WTC11 (cell line): ENCODE results near the gene S100A7. TPM values are rescaled to one million over a fixed set of nuclear protein-coding genes. Genes with fewer than 3 reads are reported as not detected.
A peak's percentile ranks its signal among the peaks of the same experiment; 100 is the strongest.

Experiments used
- ATAC-seq: fragments of 200-7000 bp; cut with Tn5 transposase; 2 replicates; pipeline ENCODE4 v1.10.0; 2021; ENCODE audit warnings: mild to moderate bottlenecking, moderate library complexity
- CTCF ChIA-PET: fragments of 300-600 bp; sonication (Branson Sonifier 250); formaldehyde crosslinking; loops from one replicate; lab custom pipeline; 2021; ENCODE audit warnings: antibody characterized with exemption; lab: Charles Lee
- POLR2A ChIA-PET: fragments of 350-600 bp; sonication (Branson Sonifier 250); formaldehyde crosslinking; loops from one replicate; lab custom pipeline; 2021; ENCODE audit warnings: antibody characterized with exemption; lab: Charles Lee
- DNase-seq: peaks from one replicate; pipeline ENCODE4 v3.0.0; 2021; ENCODE audit warnings: low spot score
- H3K27ac Mint-ChIP-seq: 2 replicates; pipeline ENCODE4 v1.8.0; 2021; ENCODE audit warnings: mixed read lengths
- H3K27me3 Mint-ChIP-seq: 2 replicates; pipeline ENCODE4 v1.8.0; 2021; ENCODE audit warnings: low read depth, mild to moderate bottlenecking, moderate library complexity, mixed read lengths
- H3K36me3 Mint-ChIP-seq: 2 replicates; pipeline ENCODE4 v1.8.0; 2021; ENCODE audit warnings: mixed read lengths
- H3K4me1 Mint-ChIP-seq: 2 replicates; pipeline ENCODE4 v1.8.0; 2022; ENCODE audit warnings: mixed read lengths
- H3K4me3 Mint-ChIP-seq: 2 replicates; pipeline ENCODE4 v1.8.0; 2021; ENCODE audit warnings: mild to moderate bottlenecking, moderate library complexity, mixed read lengths
- H3K9me3 Mint-ChIP-seq: 2 replicates; pipeline ENCODE4 v1.8.0; 2021; ENCODE audit warnings: mixed read lengths
- ATF1 ChIP-seq: sonication (generic); formaldehyde crosslinking; IDR thresholded peaks from 2 replicates; pipeline ENCODE4 v1.8.1; 2023; ENCODE audit warnings: mild to moderate bottlenecking, moderate library complexity, missing genetic modification reagents
- CBFB ChIP-seq: sonication (generic); formaldehyde crosslinking; IDR thresholded peaks from 2 replicates; pipeline ENCODE4 v1.8.1; 2022; ENCODE audit warnings: mild to moderate bottlenecking, low read depth, missing genetic modification reagents
- CREB1 ChIP-seq: sonication (generic); formaldehyde crosslinking; IDR thresholded peaks from 2 replicates; pipeline ENCODE4 v1.8.0; 2023; ENCODE audit warnings: mild to moderate bottlenecking, missing genetic modification reagents
- FOXK1 ChIP-seq: sonication (generic); formaldehyde crosslinking; IDR thresholded peaks from 2 replicates; pipeline ENCODE4 v1.8.0; 2022; ENCODE audit warnings: mild to moderate bottlenecking, moderate library complexity, missing genetic modification reagents
- JAZF1 ChIP-seq: fragments of 250-450 bp; sonication (Bioruptor Pico); IDR thresholded peaks from 2 replicates; pipeline ENCODE4 v1.9.0; 2021; ENCODE audit warnings: moderate library complexity, mild to moderate bottlenecking, inconsistent platforms
- NR1H2 ChIP-seq: sonication (generic); formaldehyde crosslinking; IDR thresholded peaks from 2 replicates; pipeline ENCODE4 v1.9.0; 2021; ENCODE audit warnings: mild to moderate bottlenecking, moderate library complexity, missing genetic modification reagents
- NR2C2 ChIP-seq: sonication (generic); formaldehyde crosslinking; IDR thresholded peaks from 2 replicates; pipeline ENCODE4 v1.8.0; 2022; ENCODE audit warnings: mild to moderate bottlenecking, missing genetic modification reagents
- OVOL2 ChIP-seq: fragments of 250-450 bp; sonication (Bioruptor Pico); IDR thresholded peaks from 2 replicates; pipeline ENCODE4 v1.9.0; 2021; ENCODE audit warnings: mild to moderate bottlenecking, borderline replicate concordance
- PREB ChIP-seq: sonication (generic); formaldehyde crosslinking; IDR thresholded peaks from 2 replicates; pipeline ENCODE4 v1.8.1; 2022; ENCODE audit warnings: mild to moderate bottlenecking, missing genetic modification reagents, moderate library complexity, borderline replicate concordance
- SP1 ChIP-seq: sonication (generic); formaldehyde crosslinking; conservative IDR thresholded peaks from 2 replicates; pipeline ENCODE4 v1.8.1; 2022; ENCODE audit warnings: missing genetic modification reagents
- STAT6 ChIP-seq: sonication (generic); formaldehyde crosslinking; conservative IDR thresholded peaks from 2 replicates; pipeline ENCODE4 v1.8.1; 2023; ENCODE audit warnings: mild to moderate bottlenecking, low read depth, missing genetic modification reagents, moderate library complexity
- TP53 ChIP-seq: sonication (generic); formaldehyde crosslinking; IDR thresholded peaks from 2 replicates; pipeline ENCODE4 v1.8.1; 2023; ENCODE audit warnings: mild to moderate bottlenecking, missing genetic modification reagents
- ZNF138 ChIP-seq: sonication (generic); formaldehyde crosslinking; conservative IDR thresholded peaks from 2 replicates; pipeline ENCODE4 v1.8.1; 2022; ENCODE audit warnings: mild to moderate bottlenecking, moderate library complexity, missing genetic modification reagents
- ZNF232 ChIP-seq: sonication (generic); formaldehyde crosslinking; IDR thresholded peaks from 2 replicates; pipeline ENCODE4 v1.8.0; 2022; ENCODE audit warnings: mild to moderate bottlenecking, missing genetic modification reagents
- ZNF317 ChIP-seq: sonication (generic); formaldehyde crosslinking; IDR thresholded peaks from 2 replicates; pipeline ENCODE4 v1.8.1; 2023; ENCODE audit warnings: low read depth, mild to moderate bottlenecking, moderate library complexity, missing genetic modification reagents, borderline replicate concordance
- ZSCAN18 ChIP-seq: fragments of 250-450 bp; sonication (Bioruptor Pico); IDR thresholded peaks from 2 replicates; pipeline ENCODE4 v2.1.2; 2022; ENCODE audit warnings: mild to moderate bottlenecking, moderate library complexity
- total RNA-seq: library from RNA; stranded (reverse); gene quantifications from 3 replicates; pipeline ENCODE4 v1.2.3, GENCODE V29; 2021
- TF ChIP-seq, protein P1 (sequence below): sonication (generic); formaldehyde crosslinking; IDR thresholded peaks from 2 replicates; pipeline ENCODE4 v1.8.0; 2022; ENCODE audit warnings: mild to moderate bottlenecking, missing genetic modification reagents
- TF ChIP-seq, protein P2 (sequence below): sonication (generic); formaldehyde crosslinking; IDR thresholded peaks from 2 replicates; pipeline ENCODE4 v1.8.1; 2023; ENCODE audit warnings: mild to moderate bottlenecking, missing genetic modification reagents
- TF ChIP-seq, protein P3 (sequence below): sonication (generic); formaldehyde crosslinking; IDR thresholded peaks from 2 replicates; pipeline ENCODE4 v1.8.0; 2022; ENCODE audit warnings: mild to moderate bottlenecking, missing genetic modification reagents

Gene S100A7
- total RNA-seq, 1 experiment from 2014 or later: not detected

DNA sequence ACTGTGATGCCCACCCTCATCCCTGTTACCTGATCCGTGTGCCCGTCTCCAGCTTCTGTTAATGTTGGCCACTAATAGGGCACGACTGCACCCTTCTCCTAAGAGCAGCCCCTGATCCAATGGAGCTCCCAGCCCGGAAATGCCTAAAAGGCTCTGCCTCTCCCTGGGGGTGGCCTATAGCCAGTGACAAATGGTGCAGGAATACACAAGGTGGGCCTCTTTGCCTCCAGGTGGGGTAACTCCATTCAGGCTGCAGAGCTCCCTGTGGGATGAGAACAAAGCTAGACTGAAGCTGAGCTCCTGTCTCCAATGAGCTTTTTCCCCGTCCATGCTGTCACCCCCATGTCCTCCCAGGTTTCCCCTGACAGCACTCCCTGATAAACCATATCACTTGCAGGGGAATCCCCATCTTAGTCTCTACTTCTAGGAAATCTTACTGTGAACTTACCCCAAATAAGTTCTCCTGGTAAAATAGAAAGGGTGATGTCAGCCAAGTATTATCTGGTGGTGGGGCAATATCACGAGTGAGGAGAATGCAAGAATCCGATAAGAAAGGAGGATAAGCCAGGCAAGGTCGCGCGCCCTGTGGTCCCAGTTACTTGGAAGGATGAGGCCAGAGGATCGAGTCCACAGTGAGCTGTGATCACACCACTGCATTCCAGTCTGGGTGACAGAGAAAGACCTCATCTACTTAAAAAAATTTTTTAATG, 25.6 kb downstream of the S100A7 start:
- Mint-ChIP-seq H3K27me3 (no peaks in the 10 kb centered on the region; the same call in 1 of the 2 replicates), H3K4me3 (no peak overlapping the region), H3K36me3 (no peaks in the 10 kb centered on the region), H3K9me3 (no peaks in the 10 kb centered on the region), H3K4me1 (no peaks in the 10 kb centered on the region), H3K27ac (no peak overlapping the region)
- DNase-seq: no peak
- peak; percentile 26; the same call in 1 of the 2 replicates for ATAC-seq
- TF ChIP-seq ZNF232 (no peak), ZSCAN18 (no peak), CREB1 (CRISPR knock-in tag) (no peak), JAZF1 (CRISPR knock-in tag) (no peak), SP1 (CRISPR knock-in tag) (no peak), CBFB (CRISPR knock-in tag) (no peak)
- TF ChIP-seq, protein P1, sequence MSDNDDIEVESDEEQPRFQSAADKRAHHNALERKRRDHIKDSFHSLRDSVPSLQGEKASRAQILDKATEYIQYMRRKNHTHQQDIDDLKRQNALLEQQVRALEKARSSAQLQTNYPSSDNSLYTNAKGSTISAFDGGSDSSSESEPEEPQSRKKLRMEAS (CRISPR knock-in tag): no peak
- CTCF ChIA-PET: interaction anchor here (0.9 to 1.1 kb wide), 4 partner anchors 60 to 146 kb away, joined by 3 to 4 read pairs (median 3); no protein-coding TSS in a partner anchor
- POLR2A ChIA-PET: no interaction called here

- CTCF ChIA-PET: no interaction called here
- TF ChIP-seq CBFB (CRISPR knock-in tag): no peak
- TF ChIP-seq ZNF138: no peak
- TF ChIP-seq ATF1 (CRISPR knock-in tag): no peak
- no peak for TF ChIP-seq FOXK1
- TF ChIP-seq, protein P2, sequence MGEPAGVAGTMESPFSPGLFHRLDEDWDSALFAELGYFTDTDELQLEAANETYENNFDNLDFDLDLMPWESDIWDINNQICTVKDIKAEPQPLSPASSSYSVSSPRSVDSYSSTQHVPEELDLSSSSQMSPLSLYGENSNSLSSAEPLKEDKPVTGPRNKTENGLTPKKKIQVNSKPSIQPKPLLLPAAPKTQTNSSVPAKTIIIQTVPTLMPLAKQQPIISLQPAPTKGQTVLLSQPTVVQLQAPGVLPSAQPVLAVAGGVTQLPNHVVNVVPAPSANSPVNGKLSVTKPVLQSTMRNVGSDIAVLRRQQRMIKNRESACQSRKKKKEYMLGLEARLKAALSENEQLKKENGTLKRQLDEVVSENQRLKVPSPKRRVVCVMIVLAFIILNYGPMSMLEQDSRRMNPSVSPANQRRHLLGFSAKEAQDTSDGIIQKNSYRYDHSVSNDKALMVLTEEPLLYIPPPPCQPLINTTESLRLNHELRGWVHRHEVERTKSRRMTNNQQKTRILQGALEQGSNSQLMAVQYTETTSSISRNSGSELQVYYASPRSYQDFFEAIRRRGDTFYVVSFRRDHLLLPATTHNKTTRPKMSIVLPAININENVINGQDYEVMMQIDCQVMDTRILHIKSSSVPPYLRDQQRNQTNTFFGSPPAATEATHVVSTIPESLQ: no peak
- TF ChIP-seq, protein P1 (CRISPR knock-in tag): no peak
- TF ChIP-seq, all 79 proteins: peak for 0
- Mint-ChIP-seq H3K4me3 (no peak overlapping the region), H3K9me3 (no peaks in the 10 kb centered on the region), H3K27me3 (no peaks in the 10 kb centered on the region; the same call in 1 of the 2 replicates), H3K4me1 (no peaks in the 10 kb centered on the region), H3K27ac (no peak overlapping the region), H3K36me3 (no peaks in the 10 kb centered on the region)
- DNase-seq: no peak
- POLR2A ChIA-PET: no interaction called here
- no peak for ATAC-seq
Observed at GRCh38 chr1:153432874-153433681, 27.4 kb downstream of the S100A7 start.

DNA sequence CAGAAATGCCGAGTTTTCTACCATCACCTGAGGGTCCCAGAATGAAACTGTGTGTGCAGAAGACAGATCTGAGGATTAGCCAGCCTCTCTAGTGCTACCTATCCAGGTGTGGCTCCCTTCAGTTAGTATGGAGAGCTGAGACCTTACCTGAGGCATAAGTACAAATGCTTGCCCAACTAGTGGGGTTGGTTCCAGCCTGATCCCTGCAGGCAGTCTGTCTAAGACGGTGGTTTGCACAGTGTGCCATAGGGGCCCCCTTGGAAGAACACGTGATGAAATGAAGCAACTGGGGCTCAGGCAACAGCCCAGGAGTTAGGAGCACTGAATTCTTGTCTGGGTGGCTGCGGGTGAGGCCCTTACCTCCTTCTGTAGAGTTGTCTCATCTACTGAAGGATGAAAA, 28.5 kb downstream of the S100A7 start:
- no peaks in the 10 kb centered on the region; the same call in 1 of the 2 replicates for H3K27me3 Mint-ChIP-seq

More for the DNA sequence above, 28.5 kb downstream of the S100A7 start:
- Mint-ChIP-seq H3K4me1 (no peaks in the 10 kb centered on the region), H3K36me3 (no peaks in the 10 kb centered on the region), H3K4me3 (no peak overlapping the region), H3K27ac (no peak overlapping the region), H3K9me3 (no peaks in the 10 kb centered on the region)
- TF ChIP-seq PREB (CRISPR knock-in tag): no peak
- no peak for TF ChIP-seq NR2C2 (CRISPR knock-in tag)
- no peak for TF ChIP-seq ZNF138
- no peak for TF ChIP-seq NR1H2 (CRISPR knock-in tag)
- no peak for TF ChIP-seq TP53
- no peak for TF ChIP-seq ZNF317
- TF ChIP-seq STAT6 (CRISPR knock-in tag): no peak
- TF ChIP-seq FOXK1: no peak
- TF ChIP-seq, protein P3, sequence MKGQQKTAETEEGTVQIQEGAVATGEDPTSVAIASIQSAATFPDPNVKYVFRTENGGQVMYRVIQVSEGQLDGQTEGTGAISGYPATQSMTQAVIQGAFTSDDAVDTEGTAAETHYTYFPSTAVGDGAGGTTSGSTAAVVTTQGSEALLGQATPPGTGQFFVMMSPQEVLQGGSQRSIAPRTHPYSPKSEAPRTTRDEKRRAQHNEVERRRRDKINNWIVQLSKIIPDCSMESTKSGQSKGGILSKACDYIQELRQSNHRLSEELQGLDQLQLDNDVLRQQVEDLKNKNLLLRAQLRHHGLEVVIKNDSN (CRISPR knock-in tag): no peak
- TF ChIP-seq OVOL2: no peak
- POLR2A ChIA-PET: no interaction called here
- no peak for ATAC-seq
- CTCF ChIA-PET: no interaction called here
- no peak for DNase-seq
